Activated T-cell treated with anti-CD3 and anti-CD28 coated beads, Interleukin-2, amount 50 U/mL, for 1 hour (primary cell): Measurements from ENCODE around the gene OR2T35.

ENCODE experiments used
- DNase-seq: peaks from one replicate; pipeline ENCODE4 v3.0.0-alpha.2; 2020

OR2T35 gene

DNA sequence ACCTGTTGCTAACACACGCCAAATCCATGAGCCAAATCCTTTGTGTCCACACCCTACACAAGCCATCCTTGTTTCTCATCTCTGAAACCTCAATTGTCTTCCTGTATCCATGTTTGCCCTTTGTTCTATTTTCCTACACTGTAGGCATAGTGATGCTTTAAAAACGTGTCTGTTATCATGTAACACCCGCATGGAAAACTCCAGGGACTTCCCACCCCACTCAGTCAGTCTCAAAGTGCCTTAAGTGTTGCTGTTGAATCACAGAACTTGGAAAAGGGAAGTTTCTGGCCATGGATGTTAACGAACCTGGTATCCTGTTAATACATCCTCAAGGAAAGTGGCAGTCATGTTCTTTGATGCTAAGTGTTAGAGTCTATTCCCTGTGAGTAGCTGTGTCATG is 19.9 kb downstream of the OR2T35 start:
- no peak for DNase-seq

DNA sequence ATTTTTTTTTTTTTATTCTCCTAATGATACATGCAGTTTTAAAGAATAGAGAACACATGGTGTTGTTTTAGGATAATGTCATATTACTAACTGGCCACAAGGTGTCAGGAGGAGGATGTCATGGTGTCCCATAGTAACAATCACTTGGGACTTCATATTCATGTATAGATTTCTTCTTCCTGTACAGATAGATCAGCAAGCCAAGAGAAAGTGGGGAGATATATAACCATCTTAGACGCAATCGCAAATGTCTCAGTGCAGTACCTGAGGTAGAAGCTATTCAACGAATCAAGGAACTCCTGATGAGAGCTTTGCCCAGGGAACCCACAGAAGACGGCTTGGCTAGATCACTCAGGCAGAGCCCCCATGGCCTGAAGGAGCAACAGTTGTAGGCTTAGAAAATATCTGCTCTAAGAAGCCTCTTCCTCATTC is 22.5 kb downstream of the OR2T35 start:
- DNase-seq = no peak

DNA sequence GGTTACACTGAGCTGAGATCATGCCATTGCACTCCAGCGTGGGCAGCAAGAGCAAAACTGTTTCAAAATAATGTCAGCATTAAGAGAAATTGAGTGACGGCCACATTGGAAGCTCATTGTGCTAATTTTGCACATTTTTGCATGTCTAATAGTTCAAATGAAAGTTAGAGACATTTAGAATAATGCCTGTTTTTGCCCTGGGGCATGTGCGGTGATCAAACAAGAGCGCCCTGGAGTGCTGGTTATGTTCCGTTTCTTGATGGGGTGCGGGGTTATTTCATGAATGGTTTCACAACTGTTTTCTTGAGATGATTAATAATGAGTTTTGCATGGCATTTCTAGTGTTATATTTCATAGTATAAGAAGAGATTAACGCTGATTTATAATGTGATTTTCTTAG is 23.3 kb downstream of the OR2T35 start:
- no peak for DNase-seq

DNA sequence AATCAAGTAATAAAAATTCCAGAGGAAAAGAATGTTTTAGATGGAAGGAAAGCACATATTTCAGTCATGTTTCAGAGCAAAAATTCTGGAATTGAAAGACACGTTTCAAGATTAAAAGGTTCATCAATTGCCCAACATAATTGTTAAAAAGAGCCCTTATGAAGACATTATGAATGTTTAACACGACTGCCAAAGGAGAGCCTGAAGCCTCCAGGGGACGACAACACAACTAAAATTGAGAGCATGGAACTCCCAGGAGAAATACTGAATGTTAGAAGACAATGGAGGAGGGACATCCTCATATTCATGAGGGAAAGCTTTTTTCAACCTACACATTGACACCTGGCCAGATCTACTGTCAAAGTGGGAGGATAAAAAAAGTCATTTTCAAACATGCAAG is 26.2 kb downstream of the OR2T35 start:
- peak; percentile 28 for DNase-seq

DNA sequence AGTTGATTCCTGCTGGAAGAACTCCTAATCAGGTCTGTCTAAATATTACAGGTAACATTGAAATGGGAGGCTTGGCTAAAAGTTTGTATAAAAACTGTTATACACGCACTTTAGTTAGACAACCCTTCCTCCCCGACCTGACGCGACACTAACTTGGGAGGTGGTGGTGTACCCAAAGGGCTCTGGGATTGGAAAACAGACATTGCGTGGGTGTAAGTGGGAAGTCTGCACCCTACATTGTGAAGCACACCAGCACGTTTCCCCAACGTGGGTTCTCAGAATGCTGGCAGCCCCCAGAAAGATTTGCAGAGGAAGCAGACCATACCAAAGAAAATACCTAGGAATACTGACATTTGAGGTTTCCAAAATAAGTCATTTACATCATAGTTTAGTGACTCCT is 27.0 kb downstream of the OR2T35 start:
- no peak for DNase-seq

DNA sequence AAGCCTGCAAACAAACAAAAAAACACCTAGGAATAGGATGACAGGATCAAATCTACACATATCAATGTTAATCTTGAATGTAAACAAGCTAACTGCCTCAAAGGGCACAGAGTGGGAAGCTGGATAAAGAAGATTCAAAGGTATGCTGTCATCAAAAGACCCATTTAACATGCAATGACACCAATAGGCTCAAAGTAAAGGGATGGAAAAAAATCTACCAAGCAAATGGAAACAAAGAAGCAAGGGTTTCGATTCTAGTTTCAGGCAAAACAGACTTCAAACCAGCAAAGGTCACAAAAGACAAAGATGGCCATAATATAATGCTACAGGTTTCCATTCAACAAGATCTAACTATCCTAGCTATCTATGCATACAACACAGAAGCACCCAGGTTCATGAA is 31.3 kb downstream of the OR2T35 start:
- DNase-seq = no peak

DNA sequence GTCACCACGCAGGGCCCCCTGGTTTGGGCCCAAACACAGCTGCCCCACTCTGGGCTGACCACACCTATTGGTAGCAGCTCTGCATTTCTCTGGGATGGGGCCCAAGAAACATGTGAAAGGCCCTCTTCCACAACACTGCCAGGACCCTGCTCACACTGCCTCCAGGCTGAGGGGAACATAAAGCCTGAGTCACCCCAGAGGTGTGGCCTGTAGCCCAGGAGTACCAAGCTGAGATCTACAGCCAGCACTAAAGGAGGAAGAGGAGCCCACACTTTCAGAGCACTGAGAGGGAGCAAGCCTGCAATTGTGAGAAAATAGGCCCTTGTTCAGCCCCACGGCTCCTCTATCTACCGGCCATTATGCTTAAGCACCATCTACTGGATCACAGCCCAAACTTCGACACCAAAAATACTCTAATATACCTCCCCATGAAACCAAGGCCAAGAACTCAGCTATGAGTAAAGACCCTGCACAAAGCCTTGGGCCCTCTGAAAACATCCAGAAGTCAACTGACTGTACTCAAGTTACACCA is 33.1 kb downstream of the OR2T35 start:
- no peak for DNase-seq

DNA sequence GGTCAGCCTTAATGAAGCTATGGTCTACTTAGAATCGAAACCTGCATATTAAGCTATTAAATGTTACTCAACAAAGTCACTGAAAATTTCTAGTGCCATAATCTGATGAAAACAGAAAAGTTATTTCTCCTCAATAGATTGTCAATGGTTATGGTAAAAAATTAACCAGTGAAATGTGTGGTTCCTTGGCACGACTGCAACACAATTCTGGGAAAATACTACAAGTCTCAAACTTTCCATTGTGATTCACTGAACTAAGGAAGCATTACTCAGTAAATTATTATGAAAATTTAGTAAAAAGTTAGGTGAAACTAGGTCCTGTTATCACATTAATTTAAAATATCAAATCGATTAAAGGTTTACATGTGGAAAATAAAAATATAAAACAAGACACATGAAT is 34.8 kb downstream of the OR2T35 start:
- DNase-seq = no peak

DNA sequence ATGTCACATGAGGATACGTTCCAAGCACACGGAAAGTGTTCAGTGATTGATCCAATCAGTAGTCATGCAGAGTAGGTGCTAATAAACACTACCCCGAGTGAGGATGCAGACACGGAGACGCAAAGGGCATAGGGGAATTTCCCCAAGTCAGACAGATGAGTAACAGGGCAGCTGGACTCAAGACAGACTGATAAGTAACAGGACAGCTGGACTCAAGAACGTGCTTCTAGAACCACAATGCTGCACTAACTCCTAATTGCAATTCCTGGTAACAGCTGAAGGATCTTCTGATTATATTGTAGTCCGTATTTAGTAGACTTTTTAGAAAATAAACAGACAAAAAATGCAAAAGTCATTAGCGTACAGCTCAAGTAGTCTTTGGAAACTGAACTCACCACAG is 45.7 kb downstream of the OR2T35 start:
- no peak for DNase-seq

DNA sequence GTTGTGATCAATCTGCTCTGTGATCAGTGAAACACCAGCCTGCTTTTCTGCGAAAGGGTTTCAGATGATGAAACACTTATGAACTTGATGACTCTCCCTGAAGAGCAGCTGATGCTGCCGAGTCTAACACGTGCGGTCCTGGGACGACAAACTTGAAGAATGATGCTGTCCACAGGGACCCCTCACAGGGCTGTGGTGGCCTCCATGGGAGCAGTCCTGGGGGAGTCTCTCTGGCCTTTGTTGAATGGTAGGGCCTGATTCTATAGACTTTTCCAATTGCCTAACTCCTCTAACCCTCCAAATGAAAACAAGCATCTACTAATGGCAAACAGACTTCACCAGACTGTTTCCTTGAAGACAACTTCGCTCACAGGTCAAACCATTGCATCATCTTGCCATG is 47.5 kb downstream of the OR2T35 start, which contains the start of gene OR2T10:
Gene OR2T10, minus strand, starts transcription at position 112 of the 400 bp plus-strand sequence. CDS start 3,932 bp downstream, outside the sequence.
- DNase-seq = no peak

DNA sequence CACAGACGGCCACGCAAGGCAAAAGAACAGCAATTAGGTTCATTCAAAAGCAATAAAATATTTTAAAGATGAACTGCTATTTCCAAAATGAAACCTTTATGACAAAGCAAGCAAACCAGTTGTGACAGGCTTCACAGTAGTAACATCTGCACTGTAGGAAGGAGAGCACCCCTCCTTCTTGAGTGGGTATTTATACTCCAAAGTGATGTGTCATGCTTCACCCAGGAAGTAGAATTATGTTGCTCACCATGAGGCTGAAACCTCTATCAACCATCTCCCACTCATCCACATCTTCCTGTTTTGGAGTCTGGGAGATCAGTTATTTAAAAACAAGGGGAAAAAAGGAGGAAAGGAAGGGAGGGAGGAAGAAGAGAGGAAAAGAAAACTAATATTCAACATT is 48.5 kb downstream of the OR2T35 start:
- DNase-seq = no peak

DNA sequence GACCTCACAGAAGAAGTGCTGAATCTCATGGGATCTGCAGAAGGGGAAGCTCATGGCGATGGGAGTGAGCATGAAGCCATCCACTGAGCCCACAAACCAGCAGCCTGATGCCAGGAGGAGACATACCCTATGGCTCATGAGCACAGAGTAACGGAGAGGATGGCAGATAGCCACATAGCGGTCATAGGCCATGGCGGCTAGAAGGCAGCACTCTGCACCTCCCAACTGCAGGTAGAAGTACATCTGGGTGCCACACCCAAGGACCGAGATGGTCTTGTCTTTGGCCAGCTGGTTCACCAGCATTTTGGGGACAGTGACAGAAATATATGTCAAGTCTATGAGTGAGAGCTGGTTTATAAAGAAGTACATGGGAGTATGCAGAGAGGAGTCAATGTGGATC is 51.9 kb downstream of the OR2T35 start:
- DNase-seq = no peak

DNA sequence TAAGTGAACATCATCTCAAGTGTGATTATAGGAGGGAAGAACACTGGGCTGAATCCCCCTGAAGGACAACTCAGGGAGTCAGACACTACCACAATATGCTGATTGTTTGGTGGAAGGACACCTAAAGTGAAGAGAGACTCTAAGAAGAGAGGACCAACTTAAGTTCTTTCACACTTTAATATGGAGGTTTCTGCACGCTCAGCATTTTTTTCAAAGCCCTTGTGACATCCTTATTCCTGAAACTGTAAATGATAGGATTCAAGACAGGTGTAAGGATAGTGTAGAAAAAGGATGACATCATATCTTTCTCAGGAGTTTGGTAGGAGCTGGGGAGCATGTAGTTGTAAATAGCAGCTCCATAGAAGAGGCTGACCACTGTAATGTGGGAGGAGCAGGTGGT is 52.4 kb downstream of the OR2T35 start:
- DNase-seq = no peak

DNA sequence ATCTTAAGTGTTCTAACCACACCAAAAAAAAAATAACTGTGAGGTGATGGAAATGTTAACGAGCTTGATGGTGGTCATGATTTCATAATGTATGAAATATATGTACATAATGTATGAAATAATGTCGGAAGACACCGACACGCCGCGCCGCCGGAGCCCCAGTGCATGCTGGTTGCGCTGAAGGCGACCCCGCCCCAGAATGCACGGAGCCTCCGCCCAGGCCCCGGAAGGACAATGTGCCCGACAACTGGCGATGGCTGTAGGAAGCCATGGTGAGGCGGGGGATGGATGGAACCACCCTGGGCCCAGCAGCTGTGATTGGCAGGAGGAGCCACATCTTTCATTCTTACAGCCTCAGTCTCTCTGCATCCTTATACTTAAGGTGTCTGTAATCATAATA is 55.0 kb downstream of the OR2T35 start:
- DNase-seq = no peak

DNA sequence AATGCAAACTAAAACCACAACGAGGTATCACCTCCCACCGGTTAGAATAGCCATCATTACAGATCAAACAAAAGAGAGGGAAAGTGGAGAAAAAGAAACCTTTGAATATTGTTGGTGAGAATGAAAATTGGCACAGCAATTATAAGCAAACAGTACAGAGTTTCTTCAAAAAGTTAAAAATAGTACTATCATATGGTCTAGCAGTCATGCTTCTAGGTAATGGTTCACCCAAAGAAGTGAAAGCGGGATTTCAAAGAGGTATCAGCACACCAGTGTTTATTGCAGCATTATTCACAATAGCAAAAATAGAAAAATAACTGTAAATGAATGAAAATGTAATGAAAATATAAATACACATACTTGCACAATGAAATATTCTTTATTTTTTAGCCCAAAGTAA is 55.7 kb downstream of the OR2T35 start:
- no peak for DNase-seq
